Activated T-helper 1 cell treated with anti-CD3 and anti-CD28 coated beads, Interleukin-2, amount 50 U/mL, for 16 hours (primary cell): ENCODE data around the gene PHF2.
A peak's percentile ranks its signal among the peaks of the same experiment; 100 is the strongest.

Experiments used
- DNase-seq, 2 donors: peaks; one replicate each; pipeline ENCODE4 v3.0.0-alpha.2; 2020; ENCODE audit warnings: low read depth in 1 of 2, low spot score in 1 of 2

PHF2 gene

GRCh38 chr9:93567271-93567959 lies 9.0 kb upstream of the PHF2 start:
- DNase-seq = no peak

DNA sequence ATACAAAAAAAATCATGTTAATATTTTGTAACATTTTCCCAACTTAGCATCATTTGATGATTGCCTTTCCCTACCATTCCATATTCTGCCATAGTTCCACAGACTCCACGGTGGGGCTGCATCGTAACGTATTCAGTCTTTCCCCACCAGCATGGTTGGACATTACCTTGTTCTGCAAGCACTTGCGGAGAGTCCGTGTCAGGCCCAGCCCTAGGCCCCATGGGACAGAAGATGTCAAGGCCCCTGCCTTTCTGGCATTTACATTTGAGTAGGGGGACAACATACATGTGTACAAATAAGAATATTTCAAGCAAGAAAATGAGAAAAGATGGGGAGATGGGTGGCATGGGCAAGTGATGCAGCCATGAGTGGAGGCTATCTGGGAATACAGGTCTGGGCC lies 8.2 kb upstream of the PHF2 start:
- DNase-seq = no peak

DNA sequence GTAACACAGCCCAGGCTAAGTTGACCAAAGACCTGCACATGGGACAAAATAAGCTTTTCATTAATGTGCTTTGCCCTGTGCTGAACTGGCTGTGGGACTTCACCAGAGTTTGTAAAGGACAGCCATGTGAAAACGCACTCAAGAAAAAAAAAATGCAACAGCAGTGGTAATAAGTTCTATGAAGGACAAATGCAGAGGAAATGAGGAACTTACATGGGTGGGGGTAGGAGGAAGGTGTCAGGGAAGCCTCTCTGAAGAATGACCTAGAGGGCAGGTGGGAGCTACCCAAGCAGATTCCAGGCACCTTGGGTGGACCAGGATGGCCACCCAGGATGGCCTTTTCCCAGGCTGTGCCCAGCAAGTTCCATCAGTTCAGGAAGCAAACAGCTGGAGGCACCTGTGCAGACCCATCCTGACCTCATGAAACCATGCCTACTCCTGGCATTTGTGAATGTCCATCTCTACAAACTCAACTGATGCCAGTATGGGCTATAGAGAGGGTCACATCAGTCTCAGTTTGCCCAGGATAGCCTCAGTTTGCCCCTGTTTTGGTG lies 6.7 kb upstream of the PHF2 start:
- no peak for DNase-seq

GRCh38 chr9:93572221-93572620 lies 4.2 kb upstream of the PHF2 start:
- DNase-seq = no peak

DNA sequence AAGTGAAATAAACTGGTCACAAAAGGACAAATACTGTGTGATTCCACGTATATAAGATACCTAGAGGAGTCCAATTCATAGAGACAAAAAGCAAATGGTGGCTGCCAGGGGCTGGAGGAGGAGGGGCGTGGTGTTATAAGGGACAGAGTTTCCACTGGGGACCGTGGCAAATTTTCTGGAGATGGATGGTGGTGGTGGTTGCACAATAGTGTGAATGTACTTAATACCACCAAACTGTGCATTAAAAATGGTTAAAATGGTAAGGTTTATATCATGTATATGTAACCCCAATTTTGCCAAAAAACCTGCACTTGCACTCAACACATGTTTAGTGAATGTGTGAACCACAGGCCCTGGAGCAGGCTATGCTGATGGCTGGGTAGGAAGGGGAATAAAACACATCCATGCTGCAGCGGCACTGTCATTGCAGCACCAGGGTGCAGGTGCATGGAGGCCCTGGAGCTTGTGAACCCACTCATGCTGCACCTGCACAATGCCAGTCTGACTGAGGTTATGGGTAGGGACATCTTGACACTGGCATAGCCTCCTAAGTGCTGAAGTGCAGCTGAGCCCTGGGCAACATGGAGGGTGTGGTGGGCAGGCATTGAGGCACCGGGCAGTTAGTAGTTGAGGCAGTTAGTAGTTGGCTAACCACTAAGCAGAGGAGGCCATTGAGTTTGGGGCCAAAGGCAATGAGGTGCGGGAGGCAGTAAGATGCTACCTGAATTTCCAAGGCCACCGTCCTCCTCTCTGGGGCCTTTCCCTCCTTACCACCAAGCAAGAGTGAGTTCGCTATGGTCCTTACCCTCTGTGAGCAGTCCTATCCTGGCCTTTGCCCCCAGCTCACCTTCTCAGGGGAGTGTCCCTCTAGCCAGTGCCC lies 3.5 kb upstream of the PHF2 start:
- no peak for DNase-seq

- DNase-seq = no peak
These were observed 2.9 kb upstream of the PHF2 start for GRCh38 chr9:93573516-93573828.

DNA sequence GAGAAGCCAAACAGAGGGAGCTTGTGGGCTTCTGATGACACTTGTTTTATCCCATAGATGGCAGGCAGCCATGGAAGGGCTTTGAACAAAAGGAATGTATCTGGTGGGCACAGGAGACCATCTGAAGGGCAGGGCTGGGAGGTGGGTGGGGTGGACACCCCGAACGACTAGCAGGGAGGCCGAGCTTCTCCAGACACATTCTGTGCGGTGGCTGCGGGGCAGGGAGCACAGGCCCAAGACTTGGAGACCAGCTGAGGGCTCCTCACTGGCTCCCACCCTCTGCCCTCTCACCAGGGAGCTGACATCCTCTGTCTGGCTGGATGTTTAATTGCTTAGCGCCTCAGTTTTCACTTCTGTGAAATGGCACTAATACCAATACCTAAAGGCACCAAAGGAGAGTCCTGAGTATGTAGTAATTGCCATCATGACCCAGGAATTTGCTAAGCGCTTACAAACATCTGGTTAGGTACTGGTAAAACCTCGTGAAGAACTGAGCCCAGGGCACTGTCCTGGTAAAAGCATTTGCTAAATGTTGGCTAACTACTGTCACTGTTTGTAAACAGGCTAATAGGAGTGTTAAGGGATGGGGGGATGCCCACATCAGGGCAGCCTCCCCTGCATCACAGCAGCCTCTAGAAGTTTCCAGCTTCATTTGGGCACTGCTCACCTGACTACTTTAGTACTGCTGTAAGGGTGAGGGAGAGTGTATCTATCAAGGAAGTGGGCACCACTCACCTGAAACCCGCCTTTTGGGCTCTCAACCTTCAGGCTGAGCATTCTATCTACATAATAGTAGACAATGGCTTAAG lies 2.1 kb upstream of the PHF2 start:
- no peak for DNase-seq

GRCh38 chr9:93574900-93575795 lies 1.2 kb upstream of the PHF2 start:
- DNase-seq = no peak

GRCh38 chr9:93575796-93576257 lies 557 bp upstream of the PHF2 start:
- DNase-seq = peak; percentile 27 to 39

GRCh38 chr9:93577078-93577974 lies 942 bp downstream of the PHF2 start:
- DNase-seq = no peak

GRCh38 chr9:93577975-93578682 lies 1.7 kb downstream of the PHF2 start:
- DNase-seq = no peak

DNA sequence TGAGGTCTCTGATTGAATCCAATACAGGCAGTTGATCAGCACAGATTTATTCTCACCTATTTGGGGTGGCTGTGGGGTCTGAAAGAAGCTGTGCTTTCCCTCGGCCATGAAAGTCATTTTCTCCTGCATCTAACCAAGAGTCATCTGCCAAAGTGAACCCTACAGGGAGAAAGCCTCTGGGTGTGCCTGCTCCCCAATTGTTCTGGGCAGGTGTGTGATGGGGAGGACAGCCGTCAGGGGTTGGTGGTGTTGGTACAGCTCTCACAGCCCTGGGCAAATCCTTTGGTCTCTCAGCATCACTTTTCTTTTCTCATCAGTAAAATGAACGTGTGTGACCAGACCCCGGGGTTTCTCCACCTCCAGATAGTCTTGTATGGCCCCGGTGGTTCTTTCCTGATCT lies 2.5 kb downstream of the PHF2 start:
- DNase-seq = no peak

DNA sequence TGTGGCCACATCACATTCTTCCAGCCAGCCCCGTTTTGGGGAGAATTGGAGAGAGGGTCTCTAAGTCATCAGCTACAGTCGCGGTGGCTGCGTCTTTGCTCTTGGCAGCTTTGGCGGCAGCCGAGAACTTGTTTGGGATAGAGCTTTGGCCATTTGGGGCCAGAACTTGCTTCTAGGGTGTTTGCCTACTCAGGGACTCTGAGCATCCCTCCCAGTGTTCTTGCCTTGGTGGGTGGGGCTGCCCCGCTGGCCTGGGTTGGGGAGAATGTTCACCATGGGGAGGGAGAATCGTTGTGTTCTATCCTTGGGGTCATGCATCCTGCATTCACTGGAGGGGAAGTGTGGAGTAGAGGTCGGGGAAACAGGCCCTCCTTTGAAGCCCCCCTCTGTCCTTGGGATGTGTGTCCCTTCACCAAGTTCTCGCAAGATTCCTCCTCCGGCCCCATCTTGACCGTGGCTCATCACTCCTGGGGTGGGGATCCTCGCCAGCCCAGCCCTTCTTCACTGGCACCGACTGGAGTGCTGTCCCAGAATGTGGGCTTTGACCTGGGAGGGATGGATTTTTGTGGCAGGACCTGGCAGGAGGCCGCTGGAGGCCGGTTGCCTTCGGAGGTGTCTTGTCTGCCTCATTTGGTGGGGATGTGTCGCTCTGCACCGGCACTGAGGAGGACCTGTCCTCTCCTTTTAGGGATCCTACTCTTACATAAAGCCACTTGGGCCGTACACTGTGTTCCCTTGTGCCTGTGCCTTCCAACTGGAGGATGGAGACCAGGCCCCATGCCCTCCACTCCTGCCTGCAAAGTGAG lies 3.5 kb downstream of the PHF2 start:
- DNase-seq = no peak

- no peak for DNase-seq
These were observed 4.4 kb downstream of the PHF2 start for GRCh38 chr9:93580654-93581380.

DNA sequence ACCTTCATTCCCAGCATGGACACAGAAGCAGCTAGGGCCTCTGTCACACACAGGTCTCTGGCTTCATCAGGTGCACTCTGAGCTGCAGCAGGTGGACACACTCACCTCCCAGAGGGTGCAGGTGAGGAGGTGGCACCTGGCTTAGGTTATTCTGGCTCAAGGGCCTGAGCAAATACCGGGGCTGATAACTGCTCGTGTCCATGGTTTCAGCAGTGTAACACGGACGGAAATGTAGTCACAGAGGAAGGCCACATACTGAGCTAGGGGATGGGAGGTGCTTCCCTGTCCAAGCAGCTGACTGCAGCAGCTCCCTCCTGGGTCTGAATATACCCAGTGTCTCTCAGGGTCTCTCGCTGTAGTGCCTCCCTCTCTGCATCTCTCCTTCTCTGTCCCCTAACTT lies 5.7 kb downstream of the PHF2 start:
- DNase-seq = no peak

- no peak for DNase-seq
These were observed 6.2 kb downstream of the PHF2 start for GRCh38 chr9:93582550-93582949.

DNA sequence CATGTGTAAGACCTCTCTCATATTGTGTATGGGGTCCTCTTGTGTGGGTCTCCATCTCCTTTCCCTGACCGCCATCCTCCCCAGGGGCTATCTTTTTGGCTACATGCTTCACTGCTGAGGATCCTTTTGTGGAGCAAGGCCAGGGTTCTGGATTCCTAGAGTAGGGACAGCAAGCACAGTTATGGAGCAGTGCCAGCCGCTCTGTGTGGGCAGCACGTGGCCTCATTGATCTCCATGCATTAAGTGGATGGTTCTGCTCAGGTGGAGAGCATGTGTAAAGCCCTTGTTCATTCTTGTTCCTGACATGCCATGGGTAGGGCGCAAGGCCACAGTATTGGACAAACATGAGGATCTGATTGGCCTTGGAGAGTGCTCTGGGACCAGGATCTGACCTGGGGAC lies 8.9 kb downstream of the PHF2 start:
- DNase-seq = no peak
